Measurements from ENCODE around the gene FBXW9.

- no peak for TF ChIP-seq CTCF (IDR thresholded peaks at IDR 0.05)
- no peak for TF ChIP-seq EP300 (IDR thresholded peaks at IDR 0.05)
Measured at GRCh38 chr19:12692960-12693359, 3.5 kb downstream of the FBXW9 start.
